HEK293 (cell line): ENCODE measurements around the gene FANCC.

ENCODE experiments used
- CTCF ChIA-PET: fragments of 350-600 bp; formaldehyde crosslinking; extraction: SDS; loops from one replicate; lab custom pipeline; 2021; ENCODE audit warnings: antibody characterized with exemption; lab: Yijun Ruan, JAX
- POLR2A ChIA-PET: fragments of 300-600 bp; formaldehyde crosslinking; extraction: SDS; loops from one replicate; lab custom pipeline; 2020; ENCODE audit warnings: antibody characterized with exemption, inconsistent platforms; lab: Yijun Ruan, JAX
- H3K27ac ChIP-seq: fragments of 200-500 bp; sonication (Bioruptor generic); 2 replicates; pipeline ENCODE4 v1.5.1; 2014; ENCODE audit warnings: low read depth, low read length, control low read depth, inconsistent platforms; ENCODE audit errors: extremely low read depth
- H3K36me3 ChIP-seq, 2 experiments: fragments of 200-500 bp in 1 of 2; sonication (Bioruptor generic) in 1 of 2; 1 replicate in 1 of 2; 2 replicates in 1 of 2; pipeline ENCODE4 v1.5.1; 2014 to 2017; ENCODE audit warnings: inconsistent platforms in 2 of 2, low read length in 2 of 2; ENCODE audit not compliant: control insufficient read depth in 2 of 2, insufficient read depth in 1 of 2
- H3K4me1 ChIP-seq: fragments of 200-500 bp; sonication (Bioruptor generic); 2 replicates; pipeline ENCODE4 v1.5.1; 2014; ENCODE audit warnings: mild to moderate bottlenecking, low read length, inconsistent platforms; ENCODE audit not compliant: control insufficient read depth, insufficient read depth
- H3K4me3 ChIP-seq: 2 replicates; pipeline ENCODE4 v1.5.1; 2011; ENCODE audit warnings: low read depth, mild to moderate bottlenecking, control low read depth, low read length, moderate library complexity
- H3K9me3 ChIP-seq: fragments of 200-500 bp; sonication (Bioruptor generic); 2 replicates; pipeline ENCODE4 v1.5.1; 2014; ENCODE audit warnings: low read depth, low read length, inconsistent platforms; ENCODE audit not compliant: control insufficient read depth, insufficient read depth
- GLI2 ChIP-seq: fragments of 450-650 bp; formaldehyde crosslinking; IDR thresholded peaks from 2 replicates; pipeline ENCODE4; 2017; ENCODE audit warnings: missing biosample characterization, missing genetic modification characterization, low read depth, borderline replicate concordance
- IKZF3 ChIP-seq: fragments of 450-650 bp; IDR thresholded peaks from 2 replicates; pipeline ENCODE4 v1.5.0; 2018; ENCODE audit warnings: missing biosample characterization, mild to moderate bottlenecking, missing genetic modification characterization, moderate library complexity
- KLF8 ChIP-seq: fragments of 450-650 bp; formaldehyde crosslinking; IDR thresholded peaks from 2 replicates; pipeline ENCODE4 v1.5.1; 2016; ENCODE audit warnings: missing biosample characterization, missing genetic modification characterization
- ZBTB1 ChIP-seq: fragments of 450-650 bp; formaldehyde crosslinking; IDR thresholded peaks from 2 replicates; pipeline ENCODE4 v1.5.1; 2016; ENCODE audit warnings: missing biosample characterization, missing genetic modification characterization
- ZBTB21 ChIP-seq: fragments of 450-650 bp; formaldehyde crosslinking; IDR thresholded peaks from 2 replicates; pipeline ENCODE4 v1.5.1; 2017; ENCODE audit warnings: missing biosample characterization, missing genetic modification characterization
- ZFP3 ChIP-seq: fragments of 450-650 bp; formaldehyde crosslinking; IDR thresholded peaks from 2 replicates; pipeline ENCODE4 v1.5.1; 2016; ENCODE audit warnings: low read depth, missing biosample characterization, missing genetic modification characterization
- ZNF140 ChIP-seq: fragments of 450-650 bp; formaldehyde crosslinking; IDR thresholded peaks from 2 replicates; pipeline ENCODE4 v1.5.1; 2016; ENCODE audit warnings: missing biosample characterization, missing genetic modification characterization
- ZNF221 ChIP-seq: fragments of 450-650 bp; formaldehyde crosslinking; IDR thresholded peaks from 2 replicates; pipeline ENCODE4 v1.5.1; 2017; ENCODE audit warnings: missing biosample characterization, missing genetic modification characterization, borderline replicate concordance
- ZNF394 ChIP-seq: fragments of 450-650 bp; formaldehyde crosslinking; IDR thresholded peaks from 2 replicates; pipeline ENCODE4 v1.5.1; 2016; ENCODE audit warnings: missing biosample characterization, missing genetic modification characterization, mild to moderate bottlenecking, moderate library complexity, borderline replicate concordance
- ZNF426 ChIP-seq: fragments of 450-650 bp; formaldehyde crosslinking; IDR thresholded peaks from 2 replicates; pipeline ENCODE4 v1.5.1; 2017; ENCODE audit warnings: missing biosample characterization, missing genetic modification characterization, mild to moderate bottlenecking, inconsistent platforms, moderate library complexity
- ZNF433 ChIP-seq: fragments of 450-650 bp; formaldehyde crosslinking; IDR thresholded peaks from 2 replicates; pipeline ENCODE4 v1.5.1; 2016; ENCODE audit warnings: missing biosample characterization, missing genetic modification characterization, low read depth
- ZNF473 ChIP-seq: fragments of 450-650 bp; formaldehyde crosslinking; IDR thresholded peaks from 2 replicates; pipeline ENCODE4 v1.5.1; 2017; ENCODE audit warnings: missing biosample characterization, missing genetic modification characterization
- ZNF48 ChIP-seq: fragments of 450-650 bp; formaldehyde crosslinking; IDR thresholded peaks from 2 replicates; pipeline ENCODE4 v1.5.1; 2016; ENCODE audit warnings: missing biosample characterization, missing genetic modification characterization
- ZNF558 ChIP-seq: fragments of 450-650 bp; formaldehyde crosslinking; IDR thresholded peaks from 2 replicates; pipeline ENCODE4 v1.5.1; 2016; ENCODE audit warnings: missing biosample characterization, missing genetic modification characterization
- ZNF561 ChIP-seq: fragments of 450-650 bp; IDR thresholded peaks from 2 replicates; pipeline ENCODE4 v1.5.1; 2018; ENCODE audit warnings: missing biosample characterization, missing genetic modification characterization, borderline replicate concordance
- ZNF777 ChIP-seq: fragments of 450-650 bp; formaldehyde crosslinking; IDR thresholded peaks from 2 replicates; pipeline ENCODE4 v1.5.1; 2017; ENCODE audit warnings: missing biosample characterization, missing genetic modification characterization, borderline replicate concordance
- ZSCAN16 ChIP-seq: fragments of 450-650 bp; formaldehyde crosslinking; IDR thresholded peaks from 2 replicates; pipeline ENCODE4 v1.5.1; 2016; ENCODE audit warnings: missing biosample characterization, missing genetic modification characterization
- ZSCAN30 ChIP-seq: fragments of 450-650 bp; IDR thresholded peaks from 2 replicates; pipeline ENCODE4 v1.5.1; 2018; ENCODE audit warnings: missing biosample characterization, mild to moderate bottlenecking, missing genetic modification characterization, moderate library complexity
- TF ChIP-seq, protein P1 (sequence below): fragments of 450-650 bp; formaldehyde crosslinking; conservative IDR thresholded peaks from 2 replicates; pipeline ENCODE4 v1.5.1; 2016; ENCODE audit warnings: low read depth, missing biosample characterization, missing genetic modification characterization
- TF ChIP-seq, protein P2 (sequence below): fragments of 450-650 bp; formaldehyde crosslinking; IDR thresholded peaks from 2 replicates; pipeline ENCODE4 v1.5.1; 2016; ENCODE audit warnings: missing biosample characterization, missing genetic modification characterization, low read depth
- TF ChIP-seq, protein P3 (sequence below): fragments of 450-650 bp; formaldehyde crosslinking; IDR thresholded peaks from 2 replicates; pipeline ENCODE4 v1.5.1; 2016; ENCODE audit warnings: missing biosample characterization, missing genetic modification characterization
- TF ChIP-seq, protein P4 (sequence below): fragments of 450-650 bp; formaldehyde crosslinking; IDR thresholded peaks from 2 replicates; pipeline ENCODE4 v1.5.1; 2016; ENCODE audit warnings: missing biosample characterization, missing genetic modification characterization

Gene FANCC

DNA sequence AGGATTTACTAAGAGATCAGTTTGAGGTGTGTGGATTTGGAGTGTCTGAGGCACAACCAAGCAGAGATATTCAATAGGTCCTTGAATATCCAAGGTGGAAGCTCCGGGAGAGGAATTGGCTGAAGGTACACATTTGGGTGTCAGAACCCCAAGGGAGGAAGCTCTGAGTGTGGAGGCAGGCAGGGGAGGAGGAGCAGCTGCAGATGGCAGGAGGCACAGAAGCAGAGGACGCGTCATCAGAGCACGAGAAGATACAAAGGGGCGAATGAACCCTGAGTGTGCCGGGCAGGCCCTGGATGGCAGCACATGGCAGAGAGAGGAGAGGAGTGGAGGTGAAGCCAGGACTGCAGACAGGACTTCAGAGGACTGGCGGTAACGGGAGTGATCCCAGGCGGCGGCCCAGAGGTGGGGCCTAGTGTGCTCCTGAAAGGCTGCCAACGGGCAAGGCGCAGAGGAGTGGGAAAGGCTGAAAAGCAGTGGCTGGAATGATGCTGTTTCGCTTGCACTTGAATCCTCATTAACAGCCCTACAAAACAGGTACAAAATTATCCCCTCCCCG lies 179.8 kb downstream of the FANCC start (continued):
- TF ChIP-seq ZFP3 (tag by site-specific recombination): no peak
- TF ChIP-seq ZNF426 (tag by site-specific recombination): no peak

DNA sequence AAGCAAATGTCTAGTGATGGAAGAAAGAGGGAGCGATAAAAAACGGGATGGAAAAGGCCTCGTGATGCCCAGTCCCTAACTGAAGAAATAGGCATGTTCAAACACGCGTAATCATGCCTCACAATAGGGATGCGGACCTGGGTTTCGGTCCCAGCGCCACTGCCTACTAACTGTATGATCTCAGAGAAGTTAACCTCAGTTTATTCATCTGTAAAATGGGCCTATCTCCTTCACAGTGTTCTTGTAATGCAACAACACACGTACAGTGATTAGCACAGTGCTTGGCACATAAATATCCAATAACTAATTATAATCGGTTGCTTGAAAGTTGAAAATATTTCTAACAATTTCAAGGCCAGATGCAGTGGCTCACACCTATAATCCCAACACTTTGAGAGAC lies 181.8 kb downstream of the FANCC start:
- H3K27ac ChIP-seq: no peak overlapping the region
- TF ChIP-seq ZNF561 (tag by site-specific recombination) (no peak), ZNF433 (tag by site-specific recombination) (no peak), KLF8 (tag by site-specific recombination) (no peak)
- TF ChIP-seq, all 188 proteins: peak for 0
- Histone ChIP-seq H3K4me1 (peaks cover 6% of the 10 kb centered on the region; the same call in 1 of the 2 replicates), H3K9me3 (no peaks in the 10 kb centered on the region), H3K36me3 (no peaks in the 10 kb centered on the region), H3K4me3 (no peak overlapping the region)
- ChIA-PET CTCF (interaction anchor here (3.3 kb wide), 1 partner anchor 8 kb away, joined by 21 read pairs; no protein-coding TSS in a partner anchor), POLR2A (no interaction called here)

DNA sequence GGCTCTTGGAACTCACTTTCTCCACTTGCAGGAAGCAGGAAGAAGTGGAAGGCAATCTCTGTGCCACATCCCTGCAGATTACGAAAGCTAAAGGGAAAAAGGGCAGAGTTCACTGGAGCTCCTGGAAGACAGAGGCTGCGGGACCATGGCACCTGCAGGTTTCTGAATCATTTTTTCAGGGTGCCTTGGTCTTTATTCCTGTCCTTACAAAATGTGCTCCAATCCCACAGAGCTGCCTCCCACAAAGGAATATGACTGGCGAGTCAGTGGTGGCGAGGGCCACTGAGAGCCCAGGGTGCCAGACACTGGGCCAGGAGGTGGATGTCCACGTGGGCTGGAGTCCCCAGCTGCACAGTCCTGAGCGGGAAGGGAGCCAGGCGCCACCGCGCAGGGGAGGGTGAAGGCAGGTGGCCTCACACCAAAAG lies 183.0 kb downstream of the FANCC start:
- POLR2A ChIA-PET: no interaction called here
- no peak for TF ChIP-seq GLI2 (tag by site-specific recombination)
- no peak for TF ChIP-seq ZNF140 (tag by site-specific recombination)
- no peak for TF ChIP-seq ZNF48 (tag by site-specific recombination)
- no peak for TF ChIP-seq ZNF394 (tag by site-specific recombination)
- TF ChIP-seq, protein P1, sequence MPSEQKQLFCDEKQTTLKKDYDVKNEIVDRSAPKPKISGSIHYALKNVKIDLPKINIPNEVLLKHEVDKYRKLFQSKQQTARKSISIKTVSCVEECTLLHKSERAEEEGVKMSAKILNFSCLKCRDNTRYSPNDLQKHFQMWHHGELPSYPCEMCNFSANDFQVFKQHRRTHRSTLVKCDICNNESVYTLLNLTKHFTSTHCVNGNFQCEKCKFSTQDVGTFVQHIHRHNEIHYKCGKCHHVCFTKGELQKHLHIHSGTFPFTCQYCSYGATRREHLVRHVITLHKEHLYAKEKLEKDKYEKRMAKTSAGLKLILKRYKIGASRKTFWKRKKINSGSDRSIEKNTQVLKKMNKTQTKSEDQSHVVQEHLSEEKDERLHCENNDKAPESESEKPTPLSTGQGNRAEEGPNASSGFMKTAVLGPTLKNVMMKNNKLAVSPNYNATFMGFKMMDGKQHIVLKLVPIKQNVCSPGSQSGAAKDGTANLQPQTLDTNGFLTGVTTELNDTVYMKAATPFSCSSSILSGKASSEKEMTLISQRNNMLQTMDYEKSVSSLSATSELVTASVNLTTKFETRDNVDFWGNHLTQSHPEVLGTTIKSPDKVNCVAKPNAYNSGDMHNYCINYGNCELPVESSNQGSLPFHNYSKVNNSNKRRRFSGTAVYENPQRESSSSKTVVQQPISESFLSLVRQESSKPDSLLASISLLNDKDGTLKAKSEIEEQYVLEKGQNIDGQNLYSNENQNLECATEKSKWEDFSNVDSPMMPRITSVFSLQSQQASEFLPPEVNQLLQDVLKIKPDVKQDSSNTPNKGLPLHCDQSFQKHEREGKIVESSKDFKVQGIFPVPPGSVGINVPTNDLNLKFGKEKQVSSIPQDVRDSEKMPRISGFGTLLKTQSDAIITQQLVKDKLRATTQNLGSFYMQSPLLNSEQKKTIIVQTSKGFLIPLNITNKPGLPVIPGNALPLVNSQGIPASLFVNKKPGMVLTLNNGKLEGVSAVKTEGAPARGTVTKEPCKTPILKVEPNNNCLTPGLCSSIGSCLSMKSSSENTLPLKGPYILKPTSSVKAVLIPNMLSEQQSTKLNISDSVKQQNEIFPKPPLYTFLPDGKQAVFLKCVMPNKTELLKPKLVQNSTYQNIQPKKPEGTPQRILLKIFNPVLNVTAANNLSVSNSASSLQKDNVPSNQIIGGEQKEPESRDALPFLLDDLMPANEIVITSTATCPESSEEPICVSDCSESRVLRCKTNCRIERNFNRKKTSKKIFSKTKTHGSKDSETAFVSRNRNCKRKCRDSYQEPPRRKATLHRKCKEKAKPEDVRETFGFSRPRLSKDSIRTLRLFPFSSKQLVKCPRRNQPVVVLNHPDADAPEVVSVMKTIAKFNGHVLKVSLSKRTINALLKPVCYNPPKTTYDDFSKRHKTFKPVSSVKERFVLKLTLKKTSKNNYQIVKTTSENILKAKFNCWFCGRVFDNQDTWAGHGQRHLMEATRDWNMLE: no peak
- TF ChIP-seq ZNF558 (tag by site-specific recombination): no peak
- TF ChIP-seq, protein P2, sequence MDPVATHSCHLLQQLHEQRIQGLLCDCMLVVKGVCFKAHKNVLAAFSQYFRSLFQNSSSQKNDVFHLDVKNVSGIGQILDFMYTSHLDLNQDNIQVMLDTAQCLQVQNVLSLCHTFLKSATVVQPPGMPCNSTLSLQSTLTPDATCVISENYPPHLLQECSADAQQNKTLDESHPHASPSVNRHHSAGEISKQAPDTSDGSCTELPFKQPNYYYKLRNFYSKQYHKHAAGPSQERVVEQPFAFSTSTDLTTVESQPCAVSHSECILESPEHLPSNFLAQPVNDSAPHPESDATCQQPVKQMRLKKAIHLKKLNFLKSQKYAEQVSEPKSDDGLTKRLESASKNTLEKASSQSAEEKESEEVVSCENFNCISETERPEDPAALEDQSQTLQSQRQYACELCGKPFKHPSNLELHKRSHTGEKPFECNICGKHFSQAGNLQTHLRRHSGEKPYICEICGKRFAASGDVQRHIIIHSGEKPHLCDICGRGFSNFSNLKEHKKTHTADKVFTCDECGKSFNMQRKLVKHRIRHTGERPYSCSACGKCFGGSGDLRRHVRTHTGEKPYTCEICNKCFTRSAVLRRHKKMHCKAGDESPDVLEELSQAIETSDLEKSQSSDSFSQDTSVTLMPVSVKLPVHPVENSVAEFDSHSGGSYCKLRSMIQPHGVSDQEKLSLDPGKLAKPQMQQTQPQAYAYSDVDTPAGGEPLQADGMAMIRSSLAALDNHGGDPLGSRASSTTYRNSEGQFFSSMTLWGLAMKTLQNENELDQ: no peak
- TF ChIP-seq, protein P3, sequence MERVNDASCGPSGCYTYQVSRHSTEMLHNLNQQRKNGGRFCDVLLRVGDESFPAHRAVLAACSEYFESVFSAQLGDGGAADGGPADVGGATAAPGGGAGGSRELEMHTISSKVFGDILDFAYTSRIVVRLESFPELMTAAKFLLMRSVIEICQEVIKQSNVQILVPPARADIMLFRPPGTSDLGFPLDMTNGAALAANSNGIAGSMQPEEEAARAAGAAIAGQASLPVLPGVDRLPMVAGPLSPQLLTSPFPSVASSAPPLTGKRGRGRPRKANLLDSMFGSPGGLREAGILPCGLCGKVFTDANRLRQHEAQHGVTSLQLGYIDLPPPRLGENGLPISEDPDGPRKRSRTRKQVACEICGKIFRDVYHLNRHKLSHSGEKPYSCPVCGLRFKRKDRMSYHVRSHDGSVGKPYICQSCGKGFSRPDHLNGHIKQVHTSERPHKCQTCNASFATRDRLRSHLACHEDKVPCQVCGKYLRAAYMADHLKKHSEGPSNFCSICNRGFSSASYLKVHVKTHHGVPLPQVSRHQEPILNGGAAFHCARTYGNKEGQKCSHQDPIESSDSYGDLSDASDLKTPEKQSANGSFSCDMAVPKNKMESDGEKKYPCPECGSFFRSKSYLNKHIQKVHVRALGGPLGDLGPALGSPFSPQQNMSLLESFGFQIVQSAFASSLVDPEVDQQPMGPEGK (tag by site-specific recombination): no peak
- no peak for TF ChIP-seq ZBTB1 (tag by site-specific recombination)
- no peak for TF ChIP-seq ZNF777 (tag by site-specific recombination)
- TF ChIP-seq ZBTB21 (tag by site-specific recombination): no peak
- TF ChIP-seq, protein P4, sequence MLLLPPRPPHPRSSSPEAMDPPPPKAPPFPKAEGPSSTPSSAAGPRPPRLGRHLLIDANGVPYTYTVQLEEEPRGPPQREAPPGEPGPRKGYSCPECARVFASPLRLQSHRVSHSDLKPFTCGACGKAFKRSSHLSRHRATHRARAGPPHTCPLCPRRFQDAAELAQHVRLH (tag by site-specific recombination): no peak
- TF ChIP-seq ZNF473: no peak
- TF ChIP-seq ZSCAN16: no peak
- TF ChIP-seq IKZF3: no peak
- TF ChIP-seq ZNF221 (tag by site-specific recombination): no peak
- no peak for TF ChIP-seq ZSCAN30 (tag by site-specific recombination)

More for the DNA sequence above, 183.0 kb downstream of the FANCC start:
- Histone ChIP-seq H3K4me1 (peaks cover 13% of the 10 kb centered on the region; the same call in 1 of the 2 replicates), H3K4me3 (no peak overlapping the region), H3K36me3 (no peaks in the 10 kb centered on the region), H3K9me3 (no peaks in the 10 kb centered on the region), H3K27ac (no peak overlapping the region)
- CTCF ChIA-PET: interaction anchor here (0.6 to 1.4 kb wide), 9 partner anchors 9 to 582 kb away, joined by 3 to 8 read pairs (median 3); no protein-coding TSS in a partner anchor
